HG03108 (cell line): ENCODE measurements around the gene HSD3B1.
"Not testable (repeated sequence)": the region's sequence is repeated elsewhere in the genome, so short reads cannot be mapped to it uniquely, and the experiment has no call there.

Experiments
- ATAC-seq: cut with Tn5 transposase; IDR thresholded peaks from one replicate; pipeline ENCODE4 v1.9.1; 2021; ENCODE audit warnings: moderate library complexity; ENCODE audit not compliant: unreplicated experiment

HSD3B1 gene

DNA sequence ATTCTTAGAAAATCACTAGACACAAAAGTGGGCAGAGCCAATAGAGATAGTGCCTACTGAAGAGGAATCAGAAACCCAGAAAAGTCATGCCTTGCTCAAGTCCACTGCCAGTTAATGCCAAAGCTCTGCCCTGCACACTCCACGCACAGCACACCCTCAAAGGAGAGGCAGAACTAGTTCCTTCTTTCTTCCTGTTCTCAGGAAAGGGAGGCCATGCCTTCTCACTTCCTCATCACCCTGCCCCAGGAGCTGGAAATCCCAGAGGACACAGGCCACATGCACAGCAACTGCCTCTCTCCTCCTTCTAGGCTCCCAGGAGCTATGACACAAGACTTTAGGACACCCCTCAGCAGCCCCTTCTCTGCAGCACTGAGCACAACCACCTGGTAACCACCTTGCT, 45.6 kb downstream of the HSD3B1 start:
- not testable (repeated sequence) for ATAC-seq

DNA sequence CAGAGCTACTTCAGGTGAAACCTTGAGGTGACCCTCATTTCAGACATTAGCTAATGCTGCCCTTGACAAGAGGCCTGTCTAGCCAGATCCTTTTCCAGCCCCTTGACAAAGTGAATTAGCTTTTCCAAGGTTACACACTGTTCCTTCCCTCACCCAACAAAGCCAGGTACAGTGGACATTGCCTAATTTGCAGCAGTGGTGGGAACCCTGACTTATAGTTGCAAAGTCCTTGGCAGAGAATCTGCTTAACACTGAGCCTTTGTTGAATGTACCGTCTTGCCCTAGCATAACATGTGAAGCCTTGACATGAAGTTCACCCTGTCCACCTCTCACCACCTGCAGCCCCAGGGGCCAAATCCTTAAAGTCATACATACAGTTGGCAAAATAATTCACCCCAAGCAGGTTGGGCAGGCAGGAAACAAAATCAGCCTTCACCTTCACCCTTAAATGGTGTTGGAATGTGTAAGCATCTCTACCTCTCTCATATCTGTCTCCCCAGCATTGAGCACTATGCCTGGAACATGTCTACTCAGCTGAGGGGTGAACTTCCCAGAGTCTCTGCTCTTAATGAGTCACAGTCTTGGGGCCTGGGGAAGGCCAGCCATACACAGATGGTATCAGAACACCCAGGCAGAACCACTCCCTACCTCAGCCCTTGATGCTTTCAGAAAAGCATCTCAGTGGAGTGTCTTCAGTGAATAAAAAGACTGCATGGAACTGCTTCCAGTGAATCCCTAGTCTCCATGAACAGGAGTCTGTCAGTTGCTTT, 46.5 kb downstream of the HSD3B1 start:
- not testable (repeated sequence) for ATAC-seq

DNA sequence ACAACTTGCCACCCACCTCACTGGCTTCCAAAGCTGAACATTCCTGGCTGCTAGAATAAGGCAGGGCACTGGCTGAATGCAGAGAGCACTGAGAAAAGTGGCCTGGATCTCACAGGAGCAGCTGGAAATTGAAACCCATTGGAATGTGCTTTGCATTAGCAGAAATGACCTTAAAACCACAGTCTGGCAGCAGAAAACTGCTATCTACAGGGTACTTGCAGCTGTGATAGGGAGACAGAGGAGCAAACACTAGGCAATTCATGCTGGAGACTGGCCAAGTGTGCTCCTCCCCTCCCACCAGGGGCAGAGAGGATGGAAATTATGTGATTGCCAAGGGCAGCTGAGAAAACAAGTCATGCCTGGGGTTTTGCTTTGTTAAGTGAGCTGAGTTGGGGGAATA, 47.2 kb downstream of the HSD3B1 start:
- no peak for ATAC-seq

DNA sequence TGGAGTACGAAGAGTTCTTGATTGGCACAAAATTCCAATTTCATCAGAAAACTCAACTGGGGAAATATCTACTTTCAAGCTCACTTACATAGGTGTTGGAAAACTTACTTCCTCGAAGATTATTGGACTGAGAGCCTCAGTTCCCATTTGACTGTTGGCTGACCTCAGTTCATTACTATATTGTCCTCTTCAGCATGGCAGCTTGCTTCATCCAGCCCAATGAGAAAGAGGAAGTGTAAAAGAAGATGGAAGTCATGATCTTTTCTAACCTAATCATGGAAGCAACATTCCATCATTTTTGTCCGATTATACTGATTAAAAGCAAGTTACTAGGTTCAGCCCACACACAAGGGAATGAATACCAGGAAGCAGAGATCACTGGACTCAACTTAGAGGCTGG, 49.4 kb downstream of the HSD3B1 start:
- no peak for ATAC-seq

DNA sequence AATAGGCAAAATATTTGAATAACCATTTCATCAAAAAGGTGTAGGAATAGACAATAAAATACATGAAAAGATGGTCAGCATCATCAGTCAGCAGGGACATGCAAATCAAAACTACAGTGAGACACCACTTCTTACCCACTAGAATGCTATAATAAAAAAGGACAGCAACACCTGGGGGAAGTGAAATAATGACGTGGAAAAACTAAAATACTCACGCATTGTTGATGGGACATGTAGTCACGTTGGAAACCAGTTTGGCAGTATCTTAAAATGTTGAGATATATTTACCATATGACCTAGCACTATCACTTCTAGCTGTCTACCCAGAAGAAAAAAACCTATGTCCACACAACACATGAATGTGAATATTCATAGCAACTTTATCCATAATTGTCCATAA, 53.4 kb downstream of the HSD3B1 start:
- ATAC-seq = not testable (repeated sequence)

DNA sequence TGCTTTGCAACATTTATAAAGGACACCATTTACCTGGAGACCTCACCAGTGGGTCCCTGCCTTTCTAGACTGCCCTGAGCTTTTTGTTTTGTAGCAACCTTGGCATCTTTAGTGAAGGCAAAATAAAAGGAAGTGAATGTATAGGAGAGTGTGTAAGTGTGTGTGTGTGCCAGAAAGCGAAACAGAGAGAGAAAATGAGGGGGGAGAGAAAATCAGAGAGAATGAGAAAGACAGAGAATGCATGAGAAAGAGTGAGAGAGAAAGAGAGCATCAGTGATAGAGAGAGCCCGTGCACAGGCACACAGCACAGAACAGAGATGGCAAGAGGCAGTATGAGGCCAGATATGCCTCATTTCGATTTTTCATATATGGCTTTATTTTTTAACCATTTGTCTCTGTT, 57.5 kb downstream of the HSD3B1 start:
- no peak for ATAC-seq
